Stimulated activated CD8-positive, alpha-beta memory T cell treated with anti-CD3 and anti-CD28 coated beads, Interleukin-7, amount 100 ng/mL, for 4 hours (primary cell): ENCODE results near the gene TOMM5.
"Not testable (repeated sequence)": the region's sequence is repeated elsewhere in the genome, so short reads cannot be mapped to it uniquely, and the experiment has no call there.

ENCODE experiments used
- DNase-seq, 2 donors: peaks; one replicate each; pipeline ENCODE4 v3.0.0-alpha.2; 2020; ENCODE audit warnings: low read depth in 2 of 2

The TOMM5 gene

GRCh38 chr9:37611961-37612360, 19.6 kb upstream of the TOMM5 start:
- DNase-seq, result no peak

GRCh38 chr9:37611014-37611413, 18.6 kb upstream of the TOMM5 start:
- no peak for DNase-seq

- no peak for DNase-seq
These were observed 17.5 kb upstream of the TOMM5 start for GRCh38 chr9:37609735-37610397.

GRCh38 chr9:37608250-37608649, 15.9 kb upstream of the TOMM5 start:
- no peak for DNase-seq

GRCh38 chr9:37604296-37604695, 11.9 kb upstream of the TOMM5 start:
- DNase-seq, result no peak

- no peak for DNase-seq
These were observed 10.4 kb upstream of the TOMM5 start for GRCh38 chr9:37602817-37603216.

GRCh38 chr9:37602061-37602460, 9.7 kb upstream of the TOMM5 start:
- DNase-seq, result not testable (repeated sequence)

GRCh38 chr9:37596504-37596903, 4.1 kb upstream of the TOMM5 start:
- no peak for DNase-seq

- DNase-seq, result no peak
These were observed 1.6 kb upstream of the TOMM5 start for GRCh38 chr9:37593883-37594448.

- no peak for DNase-seq
These were observed 4.9 kb downstream of the TOMM5 start for GRCh38 chr9:37587521-37587920.

- no peak for DNase-seq
These were observed 8.8 kb downstream of the TOMM5 start for GRCh38 chr9:37583522-37584121.

- DNase-seq, result no peak
These were observed 9.7 kb downstream of the TOMM5 start for GRCh38 chr9:37582548-37583157.

- DNase-seq, result peak in 1 of 2 donors; percentile 32
These were observed 16.3 kb downstream of the TOMM5 start, which contains the start of gene FBXO10 for GRCh38 chr9:37575921-37576721. FBXO10 (minus strand) TSS chr9:37576380; CDS start chr9:37541768, 34,612 bp downstream.

- DNase-seq, result no peak
These were observed 16.9 kb downstream of the TOMM5 start for GRCh38 chr9:37575511-37575914.

- DNase-seq, result no peak
These were observed 17.4 kb downstream of the TOMM5 start for GRCh38 chr9:37575001-37575400.

- DNase-seq, result no peak
These were observed 18.1 kb downstream of the TOMM5 start for GRCh38 chr9:37574241-37574721.

GRCh38 chr9:37571282-37571681, 21.1 kb downstream of the TOMM5 start:
- DNase-seq, result no peak

GRCh38 chr9:37566716-37567115, 25.7 kb downstream of the TOMM5 start:
- DNase-seq, result no peak

- no peak for DNase-seq
These were observed 26.5 kb downstream of the TOMM5 start for GRCh38 chr9:37565661-37566618.

GRCh38 chr9:37564916-37565315, 27.5 kb downstream of the TOMM5 start:
- no peak for DNase-seq
